GM23338 (cell line): Measurements from ENCODE around the gene NUTF2. TPM values are rescaled to one million over a fixed set of nuclear protein-coding genes. Genes with fewer than 3 reads are reported as not detected.

Experiments used
- ATAC-seq: fragments of 200-7000 bp; cut with Tn5 transposase; 3 replicates; pipeline ENCODE4 v1.9.1; 2020
- DNase-seq: peaks from one replicate; pipeline ENCODE4 v3.0.0-alpha.2; 2015; ENCODE audit warnings: low spot score
- H2AFZ ChIP-seq: fragments of 200-600 bp; sonication (generic); 2 replicates; pipeline ENCODE4 v1.8.0; 2016; ENCODE audit warnings: antibody characterized with exemption, mild to moderate bottlenecking, moderate library complexity
- H3F3A ChIP-seq: fragments of 200-600 bp; sonication (generic); replicated peaks from 2 replicates; pipeline ENCODE4 v1.8.0; 2017; ENCODE audit warnings: antibody characterized with exemption, mixed run types, low read depth
- H3K27ac ChIP-seq: fragments of 200-600 bp; sonication (generic); 2 replicates; pipeline ENCODE4 v1.6.1; 2016; ENCODE audit warnings: low read depth
- H3K27me3 ChIP-seq: fragments of 200-600 bp; sonication (generic); 2 replicates; pipeline ENCODE4 v1.8.0; 2016; ENCODE audit warnings: mild to moderate bottlenecking, mixed run types, moderate library complexity; ENCODE audit not compliant: insufficient read depth
- H3K36me3 ChIP-seq: fragments of 200-600 bp; sonication (generic); 2 replicates; pipeline ENCODE4 v1.8.0; 2016; ENCODE audit warnings: mild to moderate bottlenecking; ENCODE audit not compliant: insufficient read depth
- H3K4me1 ChIP-seq: fragments of 200-600 bp; sonication (generic); 2 replicates; pipeline ENCODE4 v1.8.0; 2016; ENCODE audit warnings: mild to moderate bottlenecking, moderate library complexity; ENCODE audit not compliant: insufficient read depth
- H3K4me2 ChIP-seq: fragments of 200-600 bp; sonication (generic); 2 replicates; pipeline ENCODE4 v1.7.1; 2017; ENCODE audit warnings: mixed run types
- H3K4me3 ChIP-seq: fragments of 200-600 bp; sonication (generic); 2 replicates; pipeline ENCODE4 v1.6.1; 2016; ENCODE audit warnings: mixed run types
- H3K79me2 ChIP-seq: fragments of 200-600 bp; sonication (generic); replicated peaks from 2 replicates; pipeline ENCODE4 v1.8.0; 2017; ENCODE audit warnings: mild to moderate bottlenecking; ENCODE audit not compliant: insufficient read depth
- H3K9me2 ChIP-seq: fragments of 200-600 bp; sonication (generic); 2 replicates; pipeline ENCODE4 v1.8.0; 2017; ENCODE audit not compliant: insufficient read depth
- H4K20me1 ChIP-seq: fragments of 200-600 bp; sonication (generic); replicated peaks from 2 replicates; pipeline ENCODE4 v1.8.0; 2017; ENCODE audit warnings: mild to moderate bottlenecking; ENCODE audit not compliant: insufficient read depth
- H3K27ac Mint-ChIP-seq: 2 replicates; pipeline ENCODE4 v1.8.0; 2020; ENCODE audit warnings: inconsistent platforms, mild to moderate bottlenecking, moderate library complexity, mixed read lengths
- H3K27me3 Mint-ChIP-seq: 3 replicates; pipeline ENCODE4 v1.8.0; 2022; ENCODE audit warnings: low read depth, mild to moderate bottlenecking, moderate library complexity, mixed read lengths, inconsistent platforms; ENCODE audit not compliant: insufficient read depth, poor library complexity
- H3K36me3 Mint-ChIP-seq: 3 replicates; pipeline ENCODE4 v1.8.0; 2021; ENCODE audit warnings: low read depth, mild to moderate bottlenecking, inconsistent platforms, moderate library complexity, mixed read lengths
- H3K4me1 Mint-ChIP-seq: 3 replicates; pipeline ENCODE4 v1.8.0; 2020; ENCODE audit warnings: mild to moderate bottlenecking, inconsistent platforms, mixed read lengths
- H3K4me3 Mint-ChIP-seq: 3 replicates; pipeline ENCODE4 v1.8.0; 2021; ENCODE audit warnings: moderate library complexity, mild to moderate bottlenecking, inconsistent platforms, mixed read lengths
- H3K9me3 Mint-ChIP-seq: 3 replicates; pipeline ENCODE4 v1.8.0; 2020; ENCODE audit warnings: moderate library complexity, mild to moderate bottlenecking, inconsistent platforms, mixed read lengths
- CREB1 ChIP-seq: fragments of 250-450 bp; sonication (Bioruptor Pico); IDR thresholded peaks from 2 replicates; pipeline ENCODE4 v1.5.0; 2020; ENCODE audit warnings: low read depth, mild to moderate bottlenecking, moderate library complexity
- ETS1 ChIP-seq: IDR thresholded peaks from 2 replicates; pipeline ENCODE4 v1.6.1; 2016; ENCODE audit warnings: antibody characterized with exemption
- EZH2 ChIP-seq: fragments of 200-600 bp; sonication (generic); IDR thresholded peaks from one replicate; pipeline ENCODE4 v1.8.0; 2017; ENCODE audit warnings: antibody characterized with exemption, mild to moderate bottlenecking, low read depth; ENCODE audit not compliant: unreplicated experiment
- EZH2phosphoT487 ChIP-seq: fragments of 200-600 bp; sonication (generic); IDR thresholded peaks from one replicate; pipeline ENCODE4 v1.8.1; 2018; ENCODE audit warnings: antibody characterized with exemption; ENCODE audit not compliant: unreplicated experiment
- JUNB ChIP-seq: IDR thresholded peaks from one replicate; pipeline ENCODE4 v1.6.1; 2016; ENCODE audit warnings: antibody characterized with exemption; ENCODE audit not compliant: unreplicated experiment
- NANOG ChIP-seq: IDR thresholded peaks from 2 replicates; pipeline ENCODE4 v1.6.1; 2016; ENCODE audit warnings: antibody characterized with exemption, borderline replicate concordance
- POLR2AphosphoS5 ChIP-seq: IDR thresholded peaks from 2 replicates; pipeline ENCODE4 v1.6.1; 2016; ENCODE audit warnings: antibody characterized with exemption, low read depth
- REST ChIP-seq: IDR thresholded peaks from one replicate; pipeline ENCODE4 v1.6.1; 2018; ENCODE audit warnings: antibody characterized with exemption; ENCODE audit not compliant: unreplicated experiment
- STAT1 ChIP-seq: IDR thresholded peaks from one replicate; pipeline ENCODE4 v1.6.1; 2016; ENCODE audit warnings: antibody characterized with exemption; ENCODE audit not compliant: unreplicated experiment
- ZNF331 ChIP-seq: fragments of 250-450 bp; sonication (Bioruptor Pico); IDR thresholded peaks from 2 replicates; pipeline ENCODE4 v1.5.0; 2020; ENCODE audit warnings: low read depth, mild to moderate bottlenecking, moderate library complexity
- ZNF462 ChIP-seq: fragments of 250-450 bp; sonication (Bioruptor Pico); IDR thresholded peaks from 2 replicates; pipeline ENCODE4 v1.5.0; 2020; ENCODE audit warnings: mild to moderate bottlenecking, moderate library complexity
- polyA plus RNA-seq: library from polyadenylated mRNA; unstranded; fragments of >200 nt; fragmentation: Nextera tagmentation; extraction: Ambion mirVana; gene quantifications from 2 replicates; pipeline ENCODE4 v1.2.1, GENCODE V29; 2016
- total RNA-seq: library from RNA; depleted of rRNA; stranded (reverse); fragments of >200 nt; shearing (Covaris generic); gene quantifications from 2 replicates; pipeline ENCODE4 v1.2.3, GENCODE V29; 2014

The NUTF2 gene
- total and polyA plus RNA-seq, 2 experiments from 2014 or later = 321 to 391 TPM

GRCh38 chr16:67800338-67800926 is 46.3 kb upstream of the NUTF2 start (continued):
- no peak for TF ChIP-seq ZNF462 (CRISPR knock-in tag)
- TF ChIP-seq ZNF331 = no peak
- no peak for TF ChIP-seq POLR2AphosphoS5
- TF ChIP-seq STAT1 = no peak
- TF ChIP-seq ETS1 = no peak

- Histone ChIP-seq H3K4me1 (peaks cover 8% of the 10 kb centered on the region), H2AFZ (no peak overlapping the region), H3K4me3 (no peak overlapping the region), H3K27ac (no peak overlapping the region), H3K36me3 (peaks cover 7% of the 10 kb centered on the region; the same call in 1 of the 2 replicates), H3K4me2 (no peak overlapping the region), H3K27me3 (no peaks in the 10 kb centered on the region), H4K20me1 (peaks cover 24% of the 10 kb centered on the region; the same call in 1 of the 2 replicates), H3K79me2 (peaks cover 60% of the 10 kb centered on the region), H3F3A (no peaks in the 10 kb centered on the region), H3K9me2 (no peaks in the 10 kb centered on the region)
- no peak overlapping the region for H3K27ac Mint-ChIP-seq
- H3K9me3 Mint-ChIP-seq = no peaks in the 10 kb centered on the region; the same call in 2 of the 3 replicates
- H3K27me3 Mint-ChIP-seq = no peaks in the 10 kb centered on the region
- no peak overlapping the region for H3K4me3 Mint-ChIP-seq
- ATAC-seq = no peak
- H3K36me3 Mint-ChIP-seq = peaks cover 47% of the 10 kb centered on the region
- H3K4me1 Mint-ChIP-seq = peaks cover 9% of the 10 kb centered on the region
- no peak for DNase-seq
- TF ChIP-seq REST = no peak
- no peak for TF ChIP-seq EZH2phosphoT487
- TF ChIP-seq NANOG = no peak
- TF ChIP-seq POLR2AphosphoS5 = no peak
- no peak for TF ChIP-seq EZH2
- TF ChIP-seq STAT1 = no peak
- TF ChIP-seq CREB1 (CRISPR knock-in tag) = no peak
- no peak for TF ChIP-seq JUNB
These were observed 45.5 kb upstream of the NUTF2 start for GRCh38 chr16:67801241-67801640.
